Breast epithelium (tissue), 4 donors: ENCODE results near the gene HSPA2. TPM values are rescaled to one million over a fixed set of nuclear protein-coding genes. Genes with fewer than 3 reads are reported as not detected.

Experiments
- DNase-seq, 2 donors: peaks; one replicate each; pipeline ENCODE4 v3.0.0-alpha.2; 2019; ENCODE audit warnings: low spot score in 2 of 2
- H3K27ac ChIP-seq, 2 donors: fragments of 200-600 bp; sonication (generic) in 1 of 2; one replicate each; pipeline ENCODE4 v1.5.1; 2016 to 2019; ENCODE audit warnings: mild to moderate bottlenecking in 1 of 2
- H3K27me3 ChIP-seq, 2 donors: fragments of 200-600 bp; sonication (generic) in 1 of 2; one replicate each; pipeline versions ENCODE4 v1.5.1 to v1.6.0; 2017 to 2019; ENCODE audit warnings: control low read depth in 1 of 2, mild to moderate bottlenecking in 1 of 2
- H3K36me3 ChIP-seq: fragments of 200-600 bp; one replicate; pipeline ENCODE4 v1.5.1; 2019
- H3K4me1 ChIP-seq, 2 donors: fragments of 200-600 bp; sonication (generic); one replicate each; pipeline ENCODE4 v1.5.1; 2016 to 2019; ENCODE audit warnings: control low read depth in 1 of 2
- H3K4me3 ChIP-seq, 3 donors: fragments of 200-600 bp; sonication (generic); 1 replicate in 2 of 3; 2 replicates in 1 of 3; pipeline ENCODE4 v1.5.1; 2016 to 2019; ENCODE audit warnings: mild to moderate bottlenecking in 3 of 3, moderate library complexity in 2 of 3
- H3K9me3 ChIP-seq, 2 donors: fragments of 200-600 bp; sonication (generic) in 1 of 2; one replicate each; pipeline ENCODE4 v1.5.1; 2016 to 2019; ENCODE audit warnings: control low read depth in 1 of 2
- POLR2A ChIP-seq: fragments of 450-650 bp; IDR thresholded peaks from one replicate; pipeline ENCODE4 v1.6.1; 2016; ENCODE audit warnings: antibody characterized with exemption, mild to moderate bottlenecking, moderate library complexity
- POLR2AphosphoS5 ChIP-seq, 3 donors: sonication (generic); formaldehyde crosslinking; IDR thresholded peaks; one replicate each; pipeline ENCODE4 v1.6.1; 2017; ENCODE audit warnings: antibody characterized with exemption in 3 of 3
- intact Hi-C: fragments of 100-400 bp; cut with DNase I; formaldehyde crosslinking; loops from one replicate; pipeline ENCODE4 v1.15.1; 2023; ENCODE audit warnings: low total_unique reads
- total RNA-seq, 3 donors: library from RNA; depleted of rRNA; stranded (reverse); fragments of >200 nt; gene quantifications; one replicate each; pipeline ENCODE4 v1.1.0, GENCODE V29; 2016
- TF ChIP-seq, protein P1 (sequence below), 3 donors: fragments of 450-650 bp; IDR thresholded peaks; one replicate each; pipeline ENCODE4 v1.5.1; 2016 to 2017; ENCODE audit warnings: antibody characterized with exemption in 3 of 3, mild to moderate bottlenecking in 3 of 3, moderate library complexity in 3 of 3

Gene HSPA2
- total RNA-seq, 3 donors from 2014 or later = 12.2 to 33.1 (median 17.9) TPM

GRCh38 chr14:64500088-64500487, 40.5 kb upstream of the HSPA2 start:
- intact Hi-C loops = no loop called here
- no peak overlapping the region for H3K4me3 ChIP-seq
- no peak for DNase-seq
- H3K27ac ChIP-seq = no peak overlapping the region
- H3K9me3 ChIP-seq = no peaks in the 10 kb centered on the region
- no peaks in the 10 kb centered on the region for H3K36me3 ChIP-seq
- H3K4me1 ChIP-seq = peaks cover 0 to 15% of the 10 kb centered on the region in 2 donors
- no peak for TF ChIP-seq POLR2A
- TF ChIP-seq, protein P1, sequence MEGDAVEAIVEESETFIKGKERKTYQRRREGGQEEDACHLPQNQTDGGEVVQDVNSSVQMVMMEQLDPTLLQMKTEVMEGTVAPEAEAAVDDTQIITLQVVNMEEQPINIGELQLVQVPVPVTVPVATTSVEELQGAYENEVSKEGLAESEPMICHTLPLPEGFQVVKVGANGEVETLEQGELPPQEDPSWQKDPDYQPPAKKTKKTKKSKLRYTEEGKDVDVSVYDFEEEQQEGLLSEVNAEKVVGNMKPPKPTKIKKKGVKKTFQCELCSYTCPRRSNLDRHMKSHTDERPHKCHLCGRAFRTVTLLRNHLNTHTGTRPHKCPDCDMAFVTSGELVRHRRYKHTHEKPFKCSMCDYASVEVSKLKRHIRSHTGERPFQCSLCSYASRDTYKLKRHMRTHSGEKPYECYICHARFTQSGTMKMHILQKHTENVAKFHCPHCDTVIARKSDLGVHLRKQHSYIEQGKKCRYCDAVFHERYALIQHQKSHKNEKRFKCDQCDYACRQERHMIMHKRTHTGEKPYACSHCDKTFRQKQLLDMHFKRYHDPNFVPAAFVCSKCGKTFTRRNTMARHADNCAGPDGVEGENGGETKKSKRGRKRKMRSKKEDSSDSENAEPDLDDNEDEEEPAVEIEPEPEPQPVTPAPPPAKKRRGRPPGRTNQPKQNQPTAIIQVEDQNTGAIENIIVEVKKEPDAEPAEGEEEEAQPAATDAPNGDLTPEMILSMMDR (IDR thresholded peaks at IDR 0.05) = no peak
- no peak for TF ChIP-seq POLR2AphosphoS5 (IDR thresholded peaks at IDR 0.05)
- H3K27me3 ChIP-seq = no peaks in the 10 kb centered on the region

- Histone ChIP-seq H3K4me1 (peaks cover 0 to 18% of the 10 kb centered on the region in 2 donors), H3K9me3 (no peaks in the 10 kb centered on the region), H3K4me3 (peak overlapping the region; percentile 69 to 79 (median 73)), H3K27me3 (no peaks in the 10 kb centered on the region), H3K36me3 (no peaks in the 10 kb centered on the region), H3K27ac (peak overlapping the region; percentile 98 to 99)
- intact Hi-C loops = no loop called here
- DNase-seq = peak in 1 of 2 donors; percentile 28
- TF ChIP-seq, protein P1 (IDR thresholded peaks at IDR 0.05) = peak in 1 of 3 donors; percentile 20
- TF ChIP-seq POLR2AphosphoS5 (IDR thresholded peaks at IDR 0.05) (peak in 2 of 3 donors; percentile 64 to 76), POLR2A (peak; percentile 20)
Observed at GRCh38 chr14:64501411-64502171, 39.0 kb upstream of the HSPA2 start.

GRCh38 chr14:64502456-64502855, 38.1 kb upstream of the HSPA2 start:
- Histone ChIP-seq H3K9me3 (no peaks in the 10 kb centered on the region), H3K4me3 (peak overlapping the region; percentile 69 to 79 (median 73)), H3K36me3 (no peaks in the 10 kb centered on the region), H3K27me3 (no peaks in the 10 kb centered on the region), H3K4me1 (peaks cover 0 to 22% of the 10 kb centered on the region in 2 donors), H3K27ac (peak overlapping the region; percentile 98 to 99)
- TF ChIP-seq POLR2A (no peak), POLR2AphosphoS5 (IDR thresholded peaks at IDR 0.05) (no peak)
- TF ChIP-seq, protein P1 (IDR thresholded peaks at IDR 0.05) = no peak
- intact Hi-C loops = no loop called here
- DNase-seq = no peak

- TF ChIP-seq POLR2AphosphoS5 (IDR thresholded peaks at IDR 0.05) (no peak), POLR2A (no peak)
- TF ChIP-seq, protein P1 (IDR thresholded peaks at IDR 0.05) = no peak
- Histone ChIP-seq H3K4me3 (peak overlapping the region; percentile 69 to 79 (median 73)), H3K36me3 (no peaks in the 10 kb centered on the region), H3K9me3 (no peaks in the 10 kb centered on the region), H3K4me1 (peaks cover 0 to 22% of the 10 kb centered on the region in 2 donors), H3K27ac (peak overlapping the region; percentile 98 to 99), H3K27me3 (no peaks in the 10 kb centered on the region)
- intact Hi-C loops = no loop called here
- DNase-seq = peak in 1 of 2 donors; percentile 57
Observed at GRCh38 chr14:64502887-64503433, 37.6 kb upstream of the HSPA2 start.
